Glutamatergic neuron (in vitro differentiated cells): ENCODE measurements around the gene ZNF747. TPM values are rescaled to one million over a fixed set of nuclear protein-coding genes. Genes with fewer than 3 reads are reported as not detected.

Experiments used
- DNase-seq: peaks from one replicate; pipeline ENCODE4 v3.0.0; 2022
- H3K27ac Mint-ChIP-seq: one replicate; pipeline ENCODE4 v1.8.0; 2020; ENCODE audit warnings: mild to moderate bottlenecking, mixed read lengths, inconsistent platforms; ENCODE audit not compliant: unreplicated experiment
- H3K27me3 Mint-ChIP-seq: one replicate; pipeline ENCODE4 v1.8.0; 2020; ENCODE audit warnings: mild to moderate bottlenecking, moderate library complexity, mixed read lengths, inconsistent platforms; ENCODE audit not compliant: unreplicated experiment
- H3K36me3 Mint-ChIP-seq: one replicate; pipeline ENCODE4 v1.8.0; 2020; ENCODE audit warnings: mild to moderate bottlenecking, mixed read lengths, inconsistent platforms; ENCODE audit not compliant: unreplicated experiment
- H3K4me1 Mint-ChIP-seq: one replicate; pipeline ENCODE4 v1.8.0; 2020; ENCODE audit warnings: mild to moderate bottlenecking, low read depth, mixed read lengths, inconsistent platforms; ENCODE audit not compliant: unreplicated experiment
- H3K4me3 Mint-ChIP-seq: one replicate; pipeline ENCODE4 v1.8.0; 2020; ENCODE audit warnings: mild to moderate bottlenecking, mixed read lengths, inconsistent platforms; ENCODE audit not compliant: unreplicated experiment
- H3K9me3 Mint-ChIP-seq: one replicate; pipeline ENCODE4 v1.8.0; 2020; ENCODE audit warnings: mild to moderate bottlenecking, moderate library complexity, mixed read lengths, inconsistent platforms; ENCODE audit not compliant: unreplicated experiment
- CTCF ChIP-seq: fragments of 200-600 bp; sonication (generic); IDR thresholded peaks from one replicate; pipeline ENCODE4 v1.5.0; 2021; ENCODE audit not compliant: partially characterized antibody, unreplicated experiment
- total RNA-seq: library from RNA; stranded (reverse); fragmentation: NEBNext Ultra II Directional; extraction: Animal tissue kit (Norgen Biotek cat#: 25700); gene quantifications from one replicate; pipeline ENCODE4 v1.2.1, GENCODE V29; 2021; ENCODE audit not compliant: unreplicated experiment

Gene ZNF747
- total RNA-seq, 1 donor from 2014 or later = 15.1 TPM

GRCh38 chr16:30494709-30495108, 39.9 kb downstream of the ZNF747 start:
- Mint-ChIP-seq H3K4me3 (no peak overlapping the region), H3K27ac (no peak overlapping the region), H3K36me3 (no peaks in the 10 kb centered on the region), H3K4me1 (no peaks in the 10 kb centered on the region), H3K27me3 (peaks cover 4% of the 10 kb centered on the region), H3K9me3 (no peaks in the 10 kb centered on the region)
- TF ChIP-seq CTCF = no peak
- no peak for DNase-seq

DNA sequence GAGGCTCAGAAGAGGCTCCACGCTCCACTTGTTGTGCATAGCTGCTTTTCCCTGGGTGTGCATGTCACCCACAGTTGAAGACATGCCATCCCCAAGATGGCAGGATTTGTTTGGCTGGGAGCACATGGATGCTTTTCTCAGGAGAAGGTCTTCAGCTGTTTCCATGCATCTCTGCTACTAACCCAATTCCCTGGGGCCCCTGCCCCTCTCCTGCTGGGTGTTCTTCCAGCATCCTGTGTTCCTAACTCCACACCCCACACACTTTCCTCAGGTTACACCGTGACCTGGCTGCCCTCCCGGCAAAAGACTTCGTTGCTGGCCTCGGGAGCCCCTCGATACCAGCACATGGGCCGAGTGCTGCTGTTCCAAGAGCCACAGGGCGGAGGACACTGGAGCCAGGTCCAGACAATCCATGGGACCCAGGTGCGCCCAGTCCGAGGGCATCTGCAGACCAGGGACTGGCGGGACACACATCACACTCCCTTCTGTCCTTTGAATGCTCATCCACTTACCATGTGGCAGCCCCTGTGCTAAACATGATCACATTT, 40.6 kb downstream of the ZNF747 start:
- Mint-ChIP-seq H3K4me1 (no peaks in the 10 kb centered on the region), H3K36me3 (no peaks in the 10 kb centered on the region), H3K27ac (no peak overlapping the region), H3K4me3 (no peak overlapping the region), H3K9me3 (no peaks in the 10 kb centered on the region), H3K27me3 (peaks cover 4% of the 10 kb centered on the region)
- no peak for TF ChIP-seq CTCF
- DNase-seq = no peak

DNA sequence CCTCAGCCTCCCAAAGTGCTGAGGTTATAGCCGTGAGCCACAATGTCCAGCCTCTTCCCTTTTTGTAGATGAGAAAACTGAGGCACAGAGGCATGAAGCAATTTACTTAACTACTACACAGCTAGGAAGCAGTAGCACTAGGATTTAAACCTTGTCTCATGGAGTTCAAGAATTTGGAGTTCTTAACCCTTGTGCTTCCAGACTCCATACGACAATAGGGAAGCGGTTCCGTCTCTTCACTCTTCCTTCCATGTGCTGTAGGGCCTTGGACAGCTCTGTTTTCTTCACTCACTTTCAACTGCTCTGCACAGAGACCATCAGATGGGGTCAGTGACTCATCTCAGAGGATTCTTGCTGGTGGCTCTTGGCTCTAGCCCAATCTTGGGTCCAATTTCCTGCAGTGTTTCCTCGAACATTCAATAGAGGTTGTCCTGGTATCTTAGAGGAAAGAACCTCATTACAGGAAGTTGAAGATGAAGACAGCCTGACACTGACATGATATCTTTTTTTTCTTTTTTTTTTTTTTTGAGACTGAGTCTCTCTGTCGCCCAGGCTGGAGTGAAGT, 42.8 kb downstream of the ZNF747 start:
- H3K27me3 Mint-ChIP-seq = peaks cover 6% of the 10 kb centered on the region
- no peak for TF ChIP-seq CTCF
- H3K36me3 Mint-ChIP-seq = no peaks in the 10 kb centered on the region
- DNase-seq = no peak
- H3K9me3 Mint-ChIP-seq = no peaks in the 10 kb centered on the region
- no peaks in the 10 kb centered on the region for H3K4me1 Mint-ChIP-seq
- H3K27ac Mint-ChIP-seq = no peak overlapping the region
- H3K4me3 Mint-ChIP-seq = no peak overlapping the region

- Mint-ChIP-seq H3K9me3 (no peaks in the 10 kb centered on the region), H3K27ac (no peak overlapping the region), H3K36me3 (no peaks in the 10 kb centered on the region), H3K4me3 (no peak overlapping the region), H3K27me3 (peaks cover 7% of the 10 kb centered on the region), H3K4me1 (no peaks in the 10 kb centered on the region)
- DNase-seq = no peak
- no peak for TF ChIP-seq CTCF
These were observed 43.4 kb downstream of the ZNF747 start for GRCh38 chr16:30491229-30491628.

DNA sequence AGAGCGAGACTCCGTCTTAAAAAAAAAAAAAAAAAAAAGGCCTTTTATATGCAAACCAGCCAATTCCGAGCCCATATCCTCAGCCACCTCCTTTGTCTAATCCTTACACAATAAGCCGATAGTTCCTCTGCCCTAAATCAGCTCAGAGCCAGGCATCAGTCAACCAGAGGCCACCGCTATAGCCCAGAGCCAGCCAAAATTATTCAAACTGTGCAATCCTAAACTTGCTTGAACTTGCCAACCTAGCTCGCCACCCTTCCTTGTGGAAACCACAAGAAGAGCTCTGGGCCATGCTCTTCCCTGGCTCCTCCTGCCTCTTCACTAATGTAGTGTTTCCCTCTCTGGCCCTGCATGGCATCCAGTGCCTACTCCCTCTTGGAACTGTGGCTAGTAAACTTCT, 44.4 kb downstream of the ZNF747 start:
- Mint-ChIP-seq H3K36me3 (no peaks in the 10 kb centered on the region), H3K4me3 (no peak overlapping the region), H3K27ac (no peak overlapping the region), H3K27me3 (peaks cover 7% of the 10 kb centered on the region), H3K4me1 (no peaks in the 10 kb centered on the region), H3K9me3 (no peaks in the 10 kb centered on the region)
- no peak for DNase-seq
- no peak for TF ChIP-seq CTCF
